Keratinocyte (primary cell): ENCODE measurements around the gene PRKN. TPM values are rescaled to one million over a fixed set of nuclear protein-coding genes. Genes with fewer than 3 reads are reported as not detected.

Experiments used
- DNase-seq: peaks from one replicate; pipeline ENCODE4 v3.0.0-alpha.2; 2011; ENCODE audit warnings: low read depth, missing footprints, low spot score
- FAIRE-seq: peaks from 2 replicates; lab custom pipeline; 2011; peaks lifted over from hg19 to GRCh38; lab: Jason Lieb, UNC
- H2AFZ ChIP-seq: 2 replicates; pipeline ENCODE4 v1.6.0; 2012; ENCODE audit warnings: low read length, control low read depth, inconsistent platforms; ENCODE audit not compliant: control insufficient read depth
- H3K27ac ChIP-seq: 2 replicates; pipeline ENCODE4 v1.5.1; 2011; ENCODE audit warnings: low read length; ENCODE audit not compliant: control insufficient read depth, insufficient read depth
- H3K27me3 ChIP-seq: 3 replicates; pipeline ENCODE4 v1.6.0; 2011; ENCODE audit warnings: low read length; ENCODE audit not compliant: control insufficient read depth, insufficient read depth; ENCODE audit errors: extremely low read depth
- H3K36me3 ChIP-seq, 2 experiments: 2 replicates in 1 of 2; 3 replicates in 1 of 2; pipeline ENCODE4 v1.5.1; 2011; ENCODE audit warnings: low read length in 2 of 2, mild to moderate bottlenecking in 1 of 2; ENCODE audit not compliant: control insufficient read depth in 2 of 2, insufficient read depth in 2 of 2; ENCODE audit errors: extremely low read depth in 1 of 2
- H3K4me1 ChIP-seq: 3 replicates; pipeline ENCODE4 v1.5.1; 2011; ENCODE audit warnings: low read length; ENCODE audit not compliant: control insufficient read depth, insufficient read depth; ENCODE audit errors: extremely low read depth
- H3K4me2 ChIP-seq: 3 replicates; pipeline ENCODE4 v1.6.0; 2011; ENCODE audit warnings: low read depth, low read length; ENCODE audit not compliant: control insufficient read depth, insufficient read depth; ENCODE audit errors: extremely low read depth
- H3K4me3 ChIP-seq, 3 experiments: fragments of 200-600 bp in 1 of 3; sonication (generic) in 1 of 3; 2 replicates in 2 of 3; 3 replicates in 1 of 3; pipeline ENCODE4 v1.5.1; 2011 to 2016; ENCODE audit warnings: low read length in 3 of 3, mild to moderate bottlenecking in 3 of 3, control low read depth in 2 of 3, inconsistent platforms in 1 of 3, low read depth in 1 of 3, mixed read lengths in 1 of 3, mixed run types in 1 of 3, moderate library complexity in 1 of 3; ENCODE audit not compliant: control insufficient read depth in 2 of 3, insufficient read depth in 2 of 3; ENCODE audit errors: extremely low read depth in 1 of 3
- H3K79me2 ChIP-seq: 2 replicates; pipeline ENCODE4 v1.6.0; 2012; ENCODE audit warnings: low read length; ENCODE audit not compliant: control insufficient read depth, insufficient read depth
- H3K9ac ChIP-seq: 3 replicates; pipeline ENCODE4 v1.6.0; 2011; ENCODE audit warnings: low read length; ENCODE audit not compliant: control insufficient read depth, insufficient read depth; ENCODE audit errors: extremely low read depth
- H3K9me1 ChIP-seq: 3 replicates; pipeline ENCODE4 v1.6.0; 2011; ENCODE audit warnings: low read length; ENCODE audit not compliant: control insufficient read depth, insufficient read depth; ENCODE audit errors: extremely low read depth
- H3K9me3 ChIP-seq: 2 replicates; pipeline ENCODE4 v1.5.1; 2012; ENCODE audit warnings: low read depth, low read length; ENCODE audit not compliant: control insufficient read depth
- H4K20me1 ChIP-seq: 3 replicates; pipeline ENCODE4 v1.6.0; 2011; ENCODE audit warnings: low read length; ENCODE audit not compliant: control insufficient read depth, insufficient read depth; ENCODE audit errors: extremely low read depth
- EZH2 ChIP-seq: IDR thresholded peaks from one replicate; pipeline ENCODE4 v1.6.1; 2012; ENCODE audit warnings: inconsistent platforms, mild to moderate bottlenecking, low read length, moderate library complexity
- dilution Hi-C: fragments of 300-500 bp; cut with MboI; formaldehyde crosslinking; loops from one replicate; pipeline ENCODE4 v1.7.0; 2020; ENCODE audit warnings: low sequenced_read_pairs; ENCODE audit not compliant: extremely low pct_ligation_motif_present
- polyA plus RNA-seq, 5 experiments: library from polyadenylated mRNA; depleted of rRNA in 3 of 5; stranded (reverse) in 3 of 5; stranded (forward) in 1 of 5; unstranded in 1 of 5; fragments of >200 nt; gene quantifications; 1 replicate in 1 of 5; 2 replicates in 3 of 5; 3 replicates in 1 of 5; pipeline versions ENCODE4 v1.2.1 to v1.2.3, GENCODE V29; 2011 to 2012; ENCODE audit warnings: missing spikeins in 2 of 5, low read depth in 1 of 5, low replicate concordance in 1 of 5
- TF ChIP-seq, protein P1 (sequence below), 3 experiments: IDR thresholded peaks in 1 of 3; conservative IDR thresholded peaks in 1 of 3; optimal IDR thresholded peaks in 1 of 3; 2 replicates in 2 of 3; 3 replicates in 1 of 3; pipeline versions ENCODE3 to v1.5.1; 2011; ENCODE audit warnings: low read length in 3 of 3, mild to moderate bottlenecking in 3 of 3, moderate library complexity in 2 of 3, control low read depth in 1 of 3, inconsistent platforms in 1 of 3; ENCODE audit not compliant: insufficient read depth in 2 of 3; ENCODE audit errors: extremely low read depth in 1 of 3

The PRKN gene
- polyA plus RNA-seq, 1 donor (not counting 4 experiments of a cell fraction or from before 2014, with no cell fraction given): 0.67 TPM

DNA sequence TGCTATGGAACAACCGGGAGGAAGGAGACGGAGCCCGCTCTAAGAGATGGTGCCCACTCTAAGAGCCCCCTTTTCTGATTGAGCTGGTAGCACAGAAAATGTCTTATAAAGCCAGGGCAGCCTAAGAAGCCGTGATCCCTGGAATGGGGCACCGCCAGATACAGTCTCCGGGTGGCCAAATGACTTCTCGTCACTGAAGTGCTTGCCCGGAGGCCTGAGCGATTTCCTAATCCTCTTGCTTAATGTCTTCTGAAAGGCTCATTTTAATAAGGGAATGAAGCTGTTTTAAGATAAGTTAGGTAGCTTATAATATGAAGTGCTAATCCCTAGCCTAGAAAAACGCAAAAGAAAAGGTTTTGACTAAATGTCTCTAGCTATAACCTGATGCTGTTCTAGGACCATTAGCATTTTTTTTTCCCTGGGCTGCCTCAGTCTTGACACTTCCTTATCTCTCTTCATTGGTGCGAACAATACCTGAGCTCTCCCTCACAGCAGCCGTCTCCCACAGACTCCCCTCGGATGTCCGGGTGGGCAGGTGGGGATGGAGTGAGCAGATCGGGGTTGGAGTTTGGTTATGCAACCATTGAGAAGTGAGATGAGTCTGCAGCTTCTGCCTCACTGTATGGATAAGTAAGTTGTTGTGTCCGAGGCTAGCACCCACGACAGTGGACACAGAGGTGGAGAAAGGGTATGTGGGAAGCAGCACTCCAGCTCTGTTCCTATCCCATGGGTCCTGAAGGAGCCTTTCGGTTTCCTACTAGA, 894.3 kb downstream of the PRKN start:
- no peaks in the 10 kb centered on the region for H3K36me3 ChIP-seq
- no peak overlapping the region for H3K4me3 ChIP-seq
- no peak for TF ChIP-seq EZH2
- TF ChIP-seq, protein P1, sequence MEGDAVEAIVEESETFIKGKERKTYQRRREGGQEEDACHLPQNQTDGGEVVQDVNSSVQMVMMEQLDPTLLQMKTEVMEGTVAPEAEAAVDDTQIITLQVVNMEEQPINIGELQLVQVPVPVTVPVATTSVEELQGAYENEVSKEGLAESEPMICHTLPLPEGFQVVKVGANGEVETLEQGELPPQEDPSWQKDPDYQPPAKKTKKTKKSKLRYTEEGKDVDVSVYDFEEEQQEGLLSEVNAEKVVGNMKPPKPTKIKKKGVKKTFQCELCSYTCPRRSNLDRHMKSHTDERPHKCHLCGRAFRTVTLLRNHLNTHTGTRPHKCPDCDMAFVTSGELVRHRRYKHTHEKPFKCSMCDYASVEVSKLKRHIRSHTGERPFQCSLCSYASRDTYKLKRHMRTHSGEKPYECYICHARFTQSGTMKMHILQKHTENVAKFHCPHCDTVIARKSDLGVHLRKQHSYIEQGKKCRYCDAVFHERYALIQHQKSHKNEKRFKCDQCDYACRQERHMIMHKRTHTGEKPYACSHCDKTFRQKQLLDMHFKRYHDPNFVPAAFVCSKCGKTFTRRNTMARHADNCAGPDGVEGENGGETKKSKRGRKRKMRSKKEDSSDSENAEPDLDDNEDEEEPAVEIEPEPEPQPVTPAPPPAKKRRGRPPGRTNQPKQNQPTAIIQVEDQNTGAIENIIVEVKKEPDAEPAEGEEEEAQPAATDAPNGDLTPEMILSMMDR (optimal IDR thresholded peaks at IDR 0.05 in 1 of 3, IDR thresholded peaks at IDR 0.05 in 1 of 3, conservative IDR thresholded peaks at IDR 0.05 in 1 of 3; ENCODE audit: extremely low read depth in 1 of 3, insufficient read depth in 2 of 3, low read length in 3 of 3): no peak
- dilution Hi-C loops: no loop called here
- no peak overlapping the region for H2AFZ ChIP-seq
- no peaks in the 10 kb centered on the region for H3K9me1 ChIP-seq
- no peaks in the 10 kb centered on the region for H4K20me1 ChIP-seq
- H3K4me2 ChIP-seq: no peak overlapping the region
- H3K27me3 ChIP-seq: no peaks in the 10 kb centered on the region
- DNase-seq: no peak
- H3K9ac ChIP-seq: no peak overlapping the region
- H3K4me1 ChIP-seq: no peaks in the 10 kb centered on the region
- no peak for FAIRE-seq
- H3K9me3 ChIP-seq: no peaks in the 10 kb centered on the region
- H3K27ac ChIP-seq: no peak overlapping the region
- no peaks in the 10 kb centered on the region for H3K79me2 ChIP-seq

DNA sequence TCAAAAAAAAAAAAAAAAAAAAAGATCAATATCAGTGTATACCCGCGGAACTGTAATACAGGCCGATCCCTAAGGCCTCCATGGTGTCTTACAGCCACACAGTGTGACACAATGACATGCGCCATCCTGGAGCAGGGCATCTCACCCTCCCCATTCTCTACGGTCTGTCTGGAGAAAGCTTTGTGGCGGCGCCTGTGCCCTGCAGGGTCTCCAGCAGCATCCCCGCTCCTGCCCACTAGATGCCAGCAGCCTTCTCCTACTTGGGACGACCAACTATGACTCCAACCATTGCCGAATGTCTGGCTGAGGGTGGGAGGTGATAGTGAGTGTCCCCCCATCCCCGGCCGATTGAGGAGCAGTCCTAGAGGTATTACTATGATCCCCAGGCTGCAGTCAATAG, 894.9 kb downstream of the PRKN start:
- Histone ChIP-seq H3K4me1 (no peaks in the 10 kb centered on the region), H3K27me3 (no peaks in the 10 kb centered on the region), H3K4me2 (no peak overlapping the region), H3K79me2 (no peaks in the 10 kb centered on the region), H4K20me1 (no peaks in the 10 kb centered on the region), H3K27ac (no peak overlapping the region), H3K9me1 (no peaks in the 10 kb centered on the region), H3K9me3 (no peaks in the 10 kb centered on the region), H3K9ac (no peak overlapping the region), H3K4me3 (no peak overlapping the region), H3K36me3 (no peaks in the 10 kb centered on the region), H2AFZ (no peak overlapping the region)
- DNase-seq (no peak), FAIRE-seq (no peak)
- TF ChIP-seq, protein P1 (optimal IDR thresholded peaks at IDR 0.05 in 1 of 3, IDR thresholded peaks at IDR 0.05 in 1 of 3, conservative IDR thresholded peaks at IDR 0.05 in 1 of 3; ENCODE audit: extremely low read depth in 1 of 3, insufficient read depth in 2 of 3, low read length in 3 of 3): no peak
- TF ChIP-seq EZH2: no peak
- dilution Hi-C loops: no loop called here
